HL-60 (cell line): ENCODE measurements around the gene ZRSR2.

Experiments used
- DNase-seq, 2 experiments: peaks; one replicate each; pipeline ENCODE4 v3.0.0-alpha.2; 2010 to 2020; ENCODE audit warnings: low read depth in 1 of 2, low spot score in 1 of 2
- H3K27ac ChIP-seq: fragments of 250-450 bp; sonication (Bioruptor Pico); replicated peaks from 2 replicates; pipeline ENCODE4 v1.5.1; 2020; ENCODE audit warnings: mild to moderate bottlenecking, moderate library complexity
- H3K27me3 ChIP-seq: fragments of 250-450 bp; sonication (Bioruptor Pico); 2 replicates; pipeline ENCODE4 v1.5.1; 2021; ENCODE audit warnings: mild to moderate bottlenecking, moderate library complexity; ENCODE audit not compliant: insufficient read depth, poor library complexity, severe bottlenecking
- H3K4me3 ChIP-seq: replicated peaks from 2 replicates; pipeline ENCODE4 v1.5.1; 2011; ENCODE audit warnings: mild to moderate bottlenecking, control low read depth, low read length; ENCODE audit not compliant: insufficient read depth
- CTCF ChIP-seq: IDR thresholded peaks from one replicate; pipeline ENCODE4 v1.5.1; 2011; ENCODE audit warnings: low read length, control low read depth, inconsistent platforms; ENCODE audit not compliant: insufficient read depth
- GABPA ChIP-seq: IDR thresholded peaks from 2 replicates; pipeline ENCODE4 v1.6.1; 2012; ENCODE audit warnings: low read depth
- POLR2AphosphoS5 ChIP-seq: IDR thresholded peaks from 2 replicates; pipeline ENCODE4 v1.6.1; 2012; ENCODE audit warnings: low read depth
- REST ChIP-seq: IDR thresholded peaks from 2 replicates; pipeline ENCODE4 v1.6.1; 2012; ENCODE audit warnings: low read depth; ENCODE audit not compliant: insufficient replicate concordance
- SPI1 ChIP-seq: IDR thresholded peaks from 2 replicates; pipeline ENCODE4 v1.6.1; 2012; ENCODE audit warnings: low read depth, mild to moderate bottlenecking, borderline replicate concordance

ZRSR2 gene

GRCh38 chrX:15816438-15816809 lies 26.1 kb downstream of the ZRSR2 start:
- TF ChIP-seq CTCF, result no peak
- TF ChIP-seq REST, result no peak
- TF ChIP-seq SPI1, result no peak
- TF ChIP-seq GABPA, result no peak
- no peak for TF ChIP-seq POLR2AphosphoS5
- no peak for DNase-seq
- Histone ChIP-seq H3K27me3 (no peaks in the 10 kb centered on the region), H3K4me3 (no peak overlapping the region), H3K27ac (peak overlapping the region; percentile 48)

GRCh38 chrX:15816886-15817285 lies 26.6 kb downstream of the ZRSR2 start:
- TF ChIP-seq CTCF (no peak), REST (no peak), POLR2AphosphoS5 (0 out of 2 replicates have a peak, but pooled peaks have one; percentile 49), GABPA (no peak), SPI1 (no peak)
- Histone ChIP-seq H3K27me3 (no peaks in the 10 kb centered on the region), H3K4me3 (no peak overlapping the region), H3K27ac (peak overlapping the region; percentile 48)
- peak; percentile 44 to 86 for DNase-seq

- no peak for DNase-seq
- H3K4me3 ChIP-seq, result no peak overlapping the region
- no peak overlapping the region for H3K27ac ChIP-seq
- TF ChIP-seq CTCF (no peak), SPI1 (no peak), GABPA (no peak), REST (no peak), POLR2AphosphoS5 (no peak)
- H3K27me3 ChIP-seq, result no peaks in the 10 kb centered on the region
These were observed 30.1 kb downstream of the ZRSR2 start for GRCh38 chrX:15820106-15821073.
